ENCODE data around the gene CHST7. TPM values are rescaled to one million over a fixed set of nuclear protein-coding genes. Genes with fewer than 3 reads are reported as not detected.
A peak's percentile ranks its signal among the peaks of the same experiment; 100 is the strongest.
"Not testable (repeated sequence)": the region's sequence is repeated elsewhere in the genome, so short reads cannot be mapped to it uniquely, and the experiment has no call there.

The CHST7 gene, protein sequence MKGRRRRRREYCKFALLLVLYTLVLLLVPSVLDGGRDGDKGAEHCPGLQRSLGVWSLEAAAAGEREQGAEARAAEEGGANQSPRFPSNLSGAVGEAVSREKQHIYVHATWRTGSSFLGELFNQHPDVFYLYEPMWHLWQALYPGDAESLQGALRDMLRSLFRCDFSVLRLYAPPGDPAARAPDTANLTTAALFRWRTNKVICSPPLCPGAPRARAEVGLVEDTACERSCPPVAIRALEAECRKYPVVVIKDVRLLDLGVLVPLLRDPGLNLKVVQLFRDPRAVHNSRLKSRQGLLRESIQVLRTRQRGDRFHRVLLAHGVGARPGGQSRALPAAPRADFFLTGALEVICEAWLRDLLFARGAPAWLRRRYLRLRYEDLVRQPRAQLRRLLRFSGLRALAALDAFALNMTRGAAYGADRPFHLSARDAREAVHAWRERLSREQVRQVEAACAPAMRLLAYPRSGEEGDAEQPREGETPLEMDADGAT
- polyA plus RNA-seq (2014; cell fraction: cytosol; rRNA removed), result 3.4 and 3.9 TPM in 2 replicates
- 1.4 and 2.6 TPM in 2 replicates for polyA plus RNA-seq (2014; cell fraction: nucleus; rRNA removed)

DNA sequence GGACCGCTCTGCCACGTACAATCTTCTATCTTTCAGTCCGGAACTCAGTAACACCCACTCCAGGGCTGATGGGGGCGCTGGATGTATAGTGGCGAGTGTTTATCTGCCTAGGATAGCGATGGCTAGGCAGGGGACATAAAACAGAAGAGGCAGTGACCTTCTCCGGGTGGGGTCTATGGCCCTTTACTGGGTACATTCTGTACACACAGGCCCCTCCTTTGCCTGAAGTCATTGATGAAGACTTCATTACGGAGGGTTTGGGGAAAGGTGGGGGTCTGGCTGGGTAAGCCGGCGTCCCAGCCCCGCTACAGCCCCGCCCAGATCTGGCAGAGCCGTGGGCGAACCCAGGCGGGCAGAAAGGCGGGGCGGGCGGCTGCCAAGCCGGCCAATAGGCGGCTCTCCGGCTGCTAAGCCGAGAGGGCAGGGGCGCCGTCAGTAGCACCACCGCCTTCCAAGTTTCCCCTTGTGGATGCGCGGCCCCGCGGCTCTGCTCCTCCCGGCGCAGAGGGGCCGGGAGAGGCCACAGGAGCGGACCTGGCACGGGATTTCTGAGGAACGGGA, at the start of gene CHST7:
TSS of gene CHST7 (plus strand) at position 435 of the 561 bp plus-strand sequence. CDS start 167 bp downstream, outside the sequence.
- DNase-seq (ENCODE audit: low spot score), result peak; percentile 61

DNA sequence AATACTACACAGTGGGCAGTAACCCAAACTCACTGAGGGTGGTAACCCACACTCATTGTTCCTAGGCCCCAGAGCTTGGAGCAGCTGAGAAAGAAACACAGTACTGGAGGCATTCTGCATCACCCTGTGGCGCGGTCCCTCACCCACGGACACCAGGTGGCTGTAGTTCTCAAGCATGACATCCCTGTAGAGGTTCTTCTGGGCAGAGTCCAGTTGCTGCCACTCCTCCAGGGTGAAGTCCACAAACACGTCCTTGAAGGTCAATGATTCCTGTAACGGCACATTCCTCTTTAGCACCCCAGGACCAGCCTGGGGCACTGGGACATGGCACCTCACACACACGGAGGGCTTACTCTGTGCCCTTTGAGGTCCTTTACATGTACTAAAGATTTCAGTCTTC, 44.9 kb upstream of the CHST7 start:
- DNase-seq (ENCODE audit: low spot score), result not testable (repeated sequence)

DNA sequence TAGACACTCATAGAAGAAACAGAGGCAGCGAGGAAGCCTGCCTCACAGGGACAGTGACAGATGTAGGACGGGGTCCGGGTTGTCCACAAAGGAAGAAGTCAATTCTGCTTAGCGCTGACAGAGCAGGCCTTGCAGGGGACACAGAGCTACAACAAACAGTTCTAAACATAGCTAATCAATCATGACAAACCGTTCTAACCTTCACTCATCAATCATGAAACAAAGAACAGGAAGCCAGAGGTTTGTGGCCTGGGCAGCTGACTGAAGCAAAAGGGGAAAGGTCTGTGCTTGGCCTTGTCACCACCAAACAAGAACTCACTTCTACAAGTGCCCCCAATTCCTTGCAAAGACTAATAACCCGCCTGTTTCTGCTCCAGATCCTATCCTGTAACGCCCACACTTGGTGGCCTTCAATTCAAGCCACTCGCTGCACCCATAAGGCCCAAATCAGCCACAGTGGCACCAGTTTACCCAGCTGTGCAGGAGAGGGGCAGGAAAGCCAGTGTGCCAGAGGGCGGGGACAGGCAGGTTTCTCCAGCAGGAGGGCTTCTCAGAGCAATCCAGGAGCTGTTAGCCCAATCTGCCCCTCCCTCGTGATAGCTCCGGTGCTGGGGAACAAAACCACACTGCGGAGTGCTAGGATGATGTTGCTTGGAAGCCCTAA, 43.7 kb upstream of the CHST7 start:
- not testable (repeated sequence) for DNase-seq (ENCODE audit: low spot score)

DNA sequence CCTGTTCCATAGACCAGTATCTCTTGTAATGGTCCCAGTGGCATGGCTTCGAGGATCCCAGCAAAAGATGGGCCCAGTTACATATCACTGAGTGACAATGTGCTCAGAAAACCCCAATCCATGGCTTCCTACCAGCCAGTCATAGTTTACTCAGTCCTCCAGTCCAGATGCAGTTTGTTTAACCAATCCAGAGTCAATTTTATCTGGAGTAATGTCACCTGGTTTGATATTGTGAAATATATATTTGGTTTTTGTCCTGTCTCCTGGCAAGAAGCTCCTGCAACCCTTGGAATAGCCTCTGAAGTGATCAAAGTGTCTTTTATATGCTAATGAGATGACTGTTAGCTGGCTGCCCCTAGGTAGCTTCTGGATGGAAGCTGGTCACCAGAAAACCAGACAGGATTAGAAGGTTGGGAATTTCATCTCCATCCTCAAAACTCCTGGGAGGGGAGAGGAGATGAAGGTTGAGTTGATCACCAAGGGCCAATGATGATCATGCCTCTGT, 43.1 kb upstream of the CHST7 start:
- not testable (repeated sequence) for DNase-seq (ENCODE audit: low spot score)

DNA sequence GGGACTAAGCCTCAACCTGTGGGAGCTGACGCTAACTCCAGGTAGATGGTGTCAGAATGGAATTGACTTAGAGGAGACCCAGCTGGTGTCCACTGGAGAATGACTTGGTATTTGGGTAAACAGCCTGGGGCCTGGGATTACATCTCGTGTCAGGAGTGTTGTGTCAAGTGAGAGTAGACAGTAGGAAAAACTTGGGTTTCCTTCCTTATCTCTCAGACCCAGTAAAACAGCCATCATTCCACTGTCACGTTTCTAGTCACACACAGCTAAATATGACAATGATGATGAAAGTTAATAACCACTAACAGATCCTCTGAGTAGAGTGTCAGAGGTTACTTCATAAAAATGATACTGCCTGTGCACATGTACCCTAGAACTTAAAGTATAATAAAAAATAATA, 42.1 kb upstream of the CHST7 start:
- no peak for DNase-seq (ENCODE audit: low spot score)

DNA sequence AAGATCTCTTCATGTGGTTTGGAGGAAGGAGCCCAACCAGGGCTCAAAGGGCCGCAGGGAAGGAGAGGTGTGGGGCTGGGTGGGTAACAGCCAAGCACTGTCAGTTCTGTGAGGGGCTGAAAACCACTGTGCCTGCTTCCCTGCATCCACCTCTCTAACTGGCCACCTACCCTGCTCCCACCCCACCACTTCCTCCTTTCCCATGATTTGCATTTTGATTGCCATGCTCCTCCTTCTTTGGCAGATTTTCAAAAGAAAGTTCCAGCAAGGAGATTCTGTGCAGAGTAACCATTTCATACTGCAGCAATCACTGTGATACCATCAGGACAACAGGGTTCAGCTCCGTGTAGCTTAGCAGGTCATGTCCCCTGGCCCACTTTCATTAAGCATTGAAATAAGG, 30.1 kb upstream of the CHST7 start:
- no peak for DNase-seq (ENCODE audit: low spot score)

DNA sequence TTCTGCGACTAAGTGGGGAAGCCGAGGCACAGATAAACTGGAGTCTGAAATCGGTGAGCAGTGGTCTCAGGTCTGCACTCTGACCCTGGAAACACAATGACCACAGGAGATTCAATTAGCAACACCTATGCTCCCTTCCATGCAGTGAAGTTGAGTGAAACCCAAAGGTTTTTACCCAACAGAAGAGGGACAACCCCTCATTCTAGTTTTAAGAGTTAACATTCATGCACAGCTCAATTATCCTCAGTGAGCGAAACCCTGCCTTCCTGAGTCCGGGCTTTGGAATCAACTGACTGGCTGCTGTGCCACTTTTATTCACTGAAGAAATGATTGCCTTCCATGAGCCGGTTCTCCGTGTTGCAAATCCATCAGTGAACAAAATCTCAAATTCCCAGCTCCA, 29.0 kb upstream of the CHST7 start:
- not testable (repeated sequence) for DNase-seq (ENCODE audit: low spot score)

DNA sequence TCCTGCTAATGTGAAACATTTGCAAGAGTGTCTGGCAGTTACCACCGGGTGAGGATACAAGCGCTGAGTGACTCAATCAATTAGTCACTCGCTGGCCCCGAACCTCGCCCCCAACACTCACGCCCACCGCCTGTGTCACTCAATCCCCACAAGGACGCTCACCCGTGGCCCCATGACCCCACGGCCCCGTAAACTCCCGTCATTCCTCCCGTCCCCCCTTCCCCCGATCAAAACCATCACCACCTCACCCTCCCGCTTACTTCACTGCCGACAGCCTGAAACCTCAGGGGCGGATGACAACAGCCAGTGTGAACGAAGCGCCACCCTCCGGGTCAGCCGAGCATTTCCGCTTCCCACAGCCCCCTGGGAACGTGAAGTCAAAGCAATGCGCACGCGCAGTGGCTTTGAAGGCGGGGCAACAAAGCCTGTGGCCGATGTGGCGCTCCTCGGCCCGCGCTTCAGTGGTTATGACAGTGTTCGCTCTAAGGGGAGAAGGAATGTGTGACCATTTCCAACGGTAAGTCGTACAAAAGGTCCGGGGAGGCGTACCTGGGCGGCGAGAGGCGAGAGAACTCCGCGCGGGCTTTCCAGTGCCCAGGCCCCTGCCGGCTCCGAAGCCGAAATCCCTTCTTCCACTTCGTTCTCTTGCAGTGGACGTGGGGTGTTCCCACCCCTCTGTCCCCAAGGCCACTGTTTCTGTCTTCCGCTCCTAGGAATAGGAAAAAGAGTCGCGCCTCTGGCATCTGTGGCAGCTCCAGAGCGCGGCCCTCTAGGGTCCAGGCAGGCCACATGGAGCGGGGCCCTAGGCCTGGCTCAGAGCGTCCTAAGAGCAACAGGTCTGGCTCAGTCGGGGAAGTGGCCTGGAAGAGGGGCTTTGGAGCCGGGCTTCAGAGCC, 28.2 kb upstream of the CHST7 start, which contains the start of gene ZNF674:
TSS of gene ZNF674 (minus strand) at position 311 of the 895 bp plus-strand sequence. CDS start 3,334 bp downstream, outside the sequence.
- peak; percentile 89 for DNase-seq (ENCODE audit: low spot score)

DNA sequence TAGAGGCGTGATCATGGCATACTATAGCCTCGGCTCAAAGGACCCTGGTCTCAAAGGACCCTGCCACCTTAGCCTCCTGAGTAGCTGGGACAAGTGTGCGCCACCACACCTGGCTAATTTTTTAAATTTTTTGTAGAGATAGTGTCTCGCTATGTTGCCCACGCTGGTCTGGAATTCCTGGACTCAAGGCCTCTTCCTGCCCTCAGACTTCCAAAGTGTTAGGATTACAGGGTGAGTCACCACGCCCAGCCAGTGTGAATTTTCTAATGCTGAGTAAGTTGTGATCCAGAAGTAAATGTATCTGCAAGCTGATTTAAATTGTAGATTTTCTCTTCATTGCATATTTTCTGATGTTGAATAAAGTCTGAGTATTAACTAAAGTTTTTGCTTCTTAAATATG, 25.7 kb upstream of the CHST7 start:
- no peak for DNase-seq (ENCODE audit: low spot score)

DNA sequence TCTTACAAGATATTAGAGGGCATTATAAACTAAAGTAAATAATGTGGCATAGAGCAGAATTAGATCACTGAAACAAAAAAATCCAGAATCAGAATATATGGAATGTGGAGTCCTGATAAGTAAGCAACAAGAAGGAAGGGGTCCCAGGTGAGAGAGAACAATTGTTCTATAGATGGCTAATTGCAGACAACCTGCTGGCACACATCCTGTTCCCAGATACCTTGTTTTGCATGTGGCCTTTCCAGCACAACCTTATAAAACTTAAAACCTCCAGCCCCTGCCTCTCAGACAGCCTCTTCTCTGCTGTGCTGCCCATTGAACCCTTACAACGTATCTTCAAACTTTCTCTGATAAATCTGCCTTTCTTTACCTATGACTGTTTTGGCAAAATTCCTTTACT, 23.7 kb upstream of the CHST7 start:
- no peak for DNase-seq (ENCODE audit: low spot score)

DNA sequence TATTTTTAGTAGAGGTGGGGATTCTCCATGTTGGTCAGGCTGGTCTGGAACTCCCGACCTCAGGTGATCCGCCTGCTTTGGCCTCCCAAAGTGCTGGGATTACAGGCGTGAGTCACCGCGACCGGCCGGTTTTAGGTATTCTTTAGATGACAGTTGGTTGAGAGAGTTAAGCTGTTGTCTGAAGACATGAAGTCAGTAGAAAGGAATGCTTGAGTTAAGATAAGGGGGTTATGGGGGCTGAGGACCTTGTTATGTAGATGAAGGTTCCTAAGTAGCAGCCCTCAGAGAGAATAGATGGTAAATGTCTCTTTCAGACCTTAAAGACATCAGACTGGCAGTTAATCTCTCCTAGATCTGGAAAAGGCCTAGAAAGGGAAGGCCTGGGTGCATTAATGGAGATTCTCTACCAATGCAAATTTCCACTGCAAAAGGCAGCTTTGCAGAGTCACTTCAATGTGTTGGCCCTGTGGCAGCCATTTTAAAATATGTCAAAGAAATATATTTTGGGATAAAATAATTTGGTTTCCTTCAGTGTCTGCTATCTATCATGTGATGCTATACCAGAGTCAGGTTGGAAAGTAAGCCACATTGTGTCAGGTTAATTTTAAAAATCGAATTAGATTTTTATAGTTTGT, 22.0 kb upstream of the CHST7 start:
- no peak for DNase-seq (ENCODE audit: low spot score)

DNA sequence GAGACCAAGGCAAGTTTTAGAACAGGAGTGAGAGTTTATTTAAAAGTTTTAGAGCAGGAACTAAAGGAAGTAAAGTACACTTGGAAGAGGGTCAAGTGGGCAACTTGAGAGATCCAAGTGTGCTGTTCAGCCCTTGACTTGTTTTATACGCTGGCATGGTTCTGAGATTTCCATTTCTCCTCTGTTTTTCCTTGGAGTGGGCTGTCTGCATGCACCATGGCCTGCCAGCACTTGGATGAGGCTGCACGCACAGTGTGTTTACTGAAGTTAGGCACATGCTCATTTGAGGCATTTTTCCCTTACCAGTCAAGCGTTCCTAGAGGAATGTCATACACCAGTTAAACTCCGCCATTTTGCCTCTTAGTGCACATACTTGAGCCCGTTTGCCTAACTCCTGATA, 19.6 kb upstream of the CHST7 start:
- no peak for DNase-seq (ENCODE audit: low spot score)

DNA sequence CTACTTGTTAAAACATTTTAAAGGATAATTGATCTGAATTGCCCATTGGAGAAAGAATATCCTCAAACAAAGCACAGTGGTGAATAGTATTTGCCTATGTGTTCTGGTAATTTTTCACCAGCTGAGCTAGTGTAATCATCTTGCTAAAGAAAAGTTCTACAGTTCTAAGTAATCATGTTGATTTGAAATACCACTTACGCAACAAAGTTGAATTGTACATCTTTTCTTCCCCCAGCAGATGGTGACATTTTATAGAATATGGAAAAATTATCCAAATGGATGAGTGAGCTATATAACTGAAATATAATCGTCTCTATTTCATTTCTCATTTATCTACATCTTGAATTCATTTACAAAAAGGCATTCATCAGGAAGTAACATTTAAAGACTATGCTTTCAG, 18.6 kb upstream of the CHST7 start:
- DNase-seq (ENCODE audit: low spot score), result no peak

DNA sequence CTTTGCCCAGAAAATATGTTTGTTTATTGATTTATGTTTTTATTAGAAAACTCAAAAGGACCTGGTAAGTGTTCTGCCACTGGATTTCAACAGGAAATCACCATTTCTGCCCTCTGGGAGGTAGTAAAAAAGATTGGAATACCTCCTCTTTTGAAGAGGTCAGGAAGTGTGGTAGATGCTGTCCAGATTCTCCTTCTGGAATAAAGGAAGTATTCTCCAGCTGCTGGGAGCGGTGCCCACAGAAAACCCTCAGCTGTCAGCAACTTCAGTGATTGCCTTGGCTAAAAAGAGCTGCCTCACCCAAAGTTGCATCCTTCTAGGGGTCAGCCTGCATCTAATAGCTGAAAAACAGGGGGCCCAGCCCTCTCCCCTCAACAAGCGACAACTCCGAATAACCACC, 14.5 kb upstream of the CHST7 start:
- DNase-seq (ENCODE audit: low spot score), result no peak

DNA sequence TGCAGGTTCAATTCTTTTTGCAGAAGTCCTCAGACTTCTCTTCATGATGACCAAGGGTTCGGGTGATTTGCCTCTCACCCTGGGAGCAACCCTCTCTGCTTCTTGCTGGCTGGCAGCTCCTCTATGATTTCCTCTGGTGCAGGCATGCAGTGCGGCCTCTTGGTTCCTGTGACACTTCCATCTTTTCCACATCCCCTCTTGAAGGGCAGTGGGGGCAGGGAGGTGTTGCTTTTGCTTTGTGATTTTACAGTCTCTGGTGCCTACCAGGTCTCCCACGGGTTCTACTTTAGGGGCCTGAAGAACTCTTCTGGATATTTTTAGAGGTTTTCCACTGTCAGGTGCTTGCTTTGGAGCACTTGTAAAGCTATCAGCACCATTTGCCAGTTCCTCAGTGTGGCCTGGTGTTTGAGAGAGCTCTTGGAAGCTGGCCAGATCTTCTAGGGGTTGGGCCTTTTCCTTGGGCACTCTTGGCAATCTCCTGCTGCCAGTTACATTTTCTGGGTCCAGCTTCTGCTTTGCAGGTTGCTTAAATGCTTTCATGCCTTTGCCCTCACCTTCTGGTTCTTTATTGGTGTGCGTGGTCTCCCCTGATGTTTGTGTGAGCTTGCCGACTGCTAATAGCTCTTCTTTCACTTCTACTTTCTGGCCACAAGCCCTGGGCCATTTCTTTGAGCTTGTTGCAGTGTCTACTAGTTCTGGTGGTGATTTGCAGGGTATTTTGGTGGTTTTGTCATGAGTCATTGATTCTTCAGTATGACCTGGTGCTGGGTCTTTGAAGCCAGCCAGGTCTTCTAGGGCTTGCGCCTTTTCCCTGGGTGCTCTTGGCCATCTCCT, 11.5 kb upstream of the CHST7 start:
- DNase-seq (ENCODE audit: low spot score), result no peak

DNA sequence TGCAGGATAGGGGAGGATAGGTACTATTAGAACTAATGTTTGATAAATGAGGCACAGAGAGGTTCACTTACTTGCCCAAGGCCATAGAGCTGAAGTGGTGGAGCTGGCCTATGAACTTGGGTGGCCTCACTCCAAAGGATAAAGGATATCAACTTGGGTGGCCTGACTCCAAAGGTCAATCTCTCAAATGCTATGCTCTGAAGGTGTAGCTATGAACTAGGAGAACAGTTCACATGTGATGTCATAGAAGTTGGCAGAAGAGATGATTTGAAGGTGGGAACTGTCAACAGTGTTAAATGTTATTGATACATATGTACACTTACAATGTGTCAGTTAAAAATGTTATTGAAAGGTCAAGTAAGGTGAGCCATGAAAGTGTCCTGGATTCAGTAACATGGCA, 6.2 kb upstream of the CHST7 start:
- no peak for DNase-seq (ENCODE audit: low spot score)

DNA sequence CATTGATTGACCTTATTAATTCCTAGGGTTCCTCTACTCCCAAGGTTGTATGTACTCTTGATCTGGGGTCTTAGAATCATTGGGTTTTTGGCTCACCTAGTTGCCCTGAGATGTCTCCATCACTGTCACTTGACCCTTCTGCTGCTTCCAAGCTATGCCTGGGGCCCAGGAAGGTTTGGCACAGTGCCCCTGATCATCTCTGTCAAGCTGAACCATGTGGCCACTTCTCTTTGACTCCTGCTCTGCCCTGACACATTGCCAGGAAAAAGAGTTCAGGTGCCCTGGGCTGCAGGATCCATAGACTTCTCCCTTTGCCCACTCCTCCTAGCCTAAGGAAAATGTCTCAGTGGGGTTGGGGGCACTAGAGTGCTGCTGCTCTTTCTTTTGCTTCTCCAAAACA, 3.9 kb upstream of the CHST7 start:
- no peak for DNase-seq (ENCODE audit: low spot score)

DNA sequence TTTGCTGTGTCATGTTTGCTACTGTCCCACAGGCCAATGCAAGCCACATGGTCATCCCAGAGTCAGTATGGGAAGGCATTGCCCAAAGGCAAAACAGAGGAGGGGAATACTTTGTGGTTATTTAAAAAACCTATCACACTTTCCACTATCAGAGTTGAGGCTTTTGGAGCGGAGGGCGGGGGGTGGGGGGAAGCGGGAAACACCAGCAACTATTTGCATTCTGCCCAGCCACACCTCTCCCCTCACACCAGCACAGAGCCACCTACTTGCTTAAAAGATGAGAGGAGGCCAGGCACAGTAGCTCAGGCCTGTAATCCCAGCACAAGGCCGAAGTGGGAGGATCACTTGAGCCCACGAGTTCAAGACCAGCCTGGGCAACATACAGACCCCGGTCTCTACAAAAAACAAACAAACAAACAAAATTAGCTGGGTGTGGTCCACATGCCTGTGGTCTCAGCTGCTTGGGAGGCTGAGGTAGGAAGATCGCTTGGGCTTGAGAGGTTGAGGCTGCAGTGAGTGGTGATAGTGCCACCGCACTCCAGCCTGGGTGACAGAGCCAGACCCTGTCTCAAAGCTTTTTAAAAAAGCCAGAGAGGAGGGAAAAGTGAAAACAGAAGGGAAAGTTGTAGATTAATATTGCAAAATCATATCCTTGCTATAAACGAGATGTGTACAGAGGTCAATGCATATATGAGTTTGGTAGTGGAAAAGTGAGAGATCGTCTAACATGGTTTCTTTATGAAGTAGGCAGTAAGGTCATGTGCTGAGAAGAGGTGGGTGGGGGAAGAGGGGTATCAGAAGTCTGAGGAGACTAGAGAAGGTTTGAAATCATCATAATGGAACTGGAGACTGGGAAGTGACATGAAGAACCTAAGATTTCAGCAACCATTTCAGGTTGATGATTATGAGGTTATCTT, 1.9 kb upstream of the CHST7 start:
- DNase-seq (ENCODE audit: low spot score), result no peak
